BLaER1 treated with 17β-estradiol and CSF1 and Interleukin-3, amounts not matched to agents 10 nM and 100 nM (cell line): ENCODE measurements around the gene SUPV3L1.
A peak's percentile ranks its signal among the peaks of the same experiment; 100 is the strongest.
"Not testable (repeated sequence)": the region's sequence is repeated elsewhere in the genome, so short reads cannot be mapped to it uniquely, and the experiment has no call there.

Experiments used
- H3K27ac ChIP-seq, 11 experiments: shearing (Covaris generic); formaldehyde crosslinking; 2 replicates each; pipeline ENCODE4 v1.8.1; 2022
- H3K27me3 ChIP-seq, 11 experiments: shearing (Covaris generic); formaldehyde crosslinking; 2 replicates each; pipeline ENCODE4 v1.8.1; 2022
- H3K36me3 ChIP-seq, 11 experiments: shearing (Covaris generic); formaldehyde crosslinking; 2 replicates each; pipeline ENCODE4 v1.8.1; 2022
- H3K4me1 ChIP-seq, 10 experiments: shearing (Covaris generic); formaldehyde crosslinking; 2 replicates each; pipeline ENCODE4 v1.8.1; 2022
- H3K4me2 ChIP-seq, 11 experiments: shearing (Covaris generic); formaldehyde crosslinking; 2 replicates each; pipeline ENCODE4 v1.8.1; 2022
- H3K4me3 ChIP-seq, 10 experiments: shearing (Covaris generic); formaldehyde crosslinking; 2 replicates each; pipeline ENCODE4 v1.8.1; 2022
- H3K9ac ChIP-seq, 11 experiments: shearing (Covaris generic); formaldehyde crosslinking; 2 replicates each; pipeline ENCODE4 v1.8.1; 2022
- H3K9me3 ChIP-seq, 11 experiments: shearing (Covaris generic); formaldehyde crosslinking; replicated peaks in 1 of 11; 2 replicates each; pipeline ENCODE4 v1.8.1; 2022
- H4K20me1 ChIP-seq, 11 experiments: shearing (Covaris generic); formaldehyde crosslinking; 2 replicates each; pipeline ENCODE4 v1.8.1; 2022
- Cebpa-rat ChIP-seq, 11 experiments: shearing (Covaris generic); IDR thresholded peaks; 2 replicates each; pipeline ENCODE4 v1.8.1; 2022

Gene SUPV3L1

GRCh38 chr10:69151984-69152383 lies 28.1 kb upstream of the SUPV3L1 start:
- no peak for TF ChIP-seq Cebpa-rat (IDR thresholded peaks at IDR 0.05)
- Histone ChIP-seq H3K36me3 (peaks cover 0 to 77% (median 33%) of the 10 kb centered on the region in 11 experiments; a peak in 18 of 22 replicates), H3K27ac (no peak overlapping the region), H3K4me1 (peaks cover 0 to 11% (median 7%) of the 10 kb centered on the region in 10 experiments; a peak in 13 of 20 replicates), H3K4me2 (no peak overlapping the region), H3K9ac (no peak overlapping the region), H4K20me1 (peaks cover 12 to 100% (median 87%) of the 10 kb centered on the region in 11 experiments; a peak in 21 of 22 replicates), H3K4me3 (no peak overlapping the region), H3K27me3 (no peaks in the 10 kb centered on the region), H3K9me3 (no peaks in the 10 kb centered on the region)

DNA sequence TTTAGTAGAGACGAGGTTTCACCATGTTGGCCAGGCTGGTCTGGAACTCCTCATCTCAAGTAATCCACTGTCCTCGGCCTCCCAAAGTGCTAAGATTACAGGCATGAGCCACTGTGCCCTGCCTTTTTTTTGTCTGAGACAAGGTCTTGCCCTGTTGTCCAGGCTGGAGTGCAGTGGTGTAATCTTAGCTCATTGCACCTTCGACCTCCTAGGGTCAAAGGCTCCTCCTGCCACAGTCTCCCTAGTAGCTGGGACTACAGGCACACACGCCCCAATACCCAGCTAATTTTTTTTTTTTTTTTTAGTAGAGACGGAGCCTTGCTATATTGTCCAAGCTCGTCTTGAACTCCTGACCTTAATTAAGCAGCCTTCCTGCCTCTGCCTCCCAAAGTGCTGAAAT lies 26.8 kb upstream of the SUPV3L1 start:
- no peak for TF ChIP-seq Cebpa-rat (IDR thresholded peaks at IDR 0.05)
- no peak overlapping the region for H3K4me2 ChIP-seq

GRCh38 chr10:69160809-69161241 lies 19.2 kb upstream of the SUPV3L1 start:
- no peak overlapping the region for H3K9ac ChIP-seq
- peaks cover 68 to 100% (median 87%) of the 10 kb centered on the region in 11 experiments for H3K36me3 ChIP-seq
- H3K9me3 ChIP-seq = no peaks in the 10 kb centered on the region
- no peak overlapping the region for H3K27ac ChIP-seq
- H3K27me3 ChIP-seq = no peaks in the 10 kb centered on the region
- H3K4me2 ChIP-seq = no peak overlapping the region
- no peaks in the 10 kb centered on the region for H3K4me1 ChIP-seq
- H4K20me1 ChIP-seq = peaks cover 0 to 76% (median 26%) of the 10 kb centered on the region in 11 experiments; a peak in 13 of 22 replicates
- no peak for TF ChIP-seq Cebpa-rat (IDR thresholded peaks at IDR 0.05)
- no peak overlapping the region for H3K4me3 ChIP-seq

More for the DNA sequence above, 26.8 kb upstream of the SUPV3L1 start:
- peaks cover 0 to 11% (median 3%) of the 10 kb centered on the region in 10 experiments; a peak in 8 of 20 replicates for H3K4me1 ChIP-seq
- H3K27ac ChIP-seq = no peak overlapping the region
- peaks cover 9 to 82% (median 39%) of the 10 kb centered on the region in 11 experiments; a peak in 21 of 22 replicates for H3K36me3 ChIP-seq
- no peak overlapping the region for H3K4me3 ChIP-seq
- H4K20me1 ChIP-seq = peaks cover 6 to 100% (median 83%) of the 10 kb centered on the region in 11 experiments; a peak in 20 of 22 replicates
- H3K9me3 ChIP-seq = no peaks in the 10 kb centered on the region
- no peaks in the 10 kb centered on the region for H3K27me3 ChIP-seq
- H3K9ac ChIP-seq = no peak overlapping the region

DNA sequence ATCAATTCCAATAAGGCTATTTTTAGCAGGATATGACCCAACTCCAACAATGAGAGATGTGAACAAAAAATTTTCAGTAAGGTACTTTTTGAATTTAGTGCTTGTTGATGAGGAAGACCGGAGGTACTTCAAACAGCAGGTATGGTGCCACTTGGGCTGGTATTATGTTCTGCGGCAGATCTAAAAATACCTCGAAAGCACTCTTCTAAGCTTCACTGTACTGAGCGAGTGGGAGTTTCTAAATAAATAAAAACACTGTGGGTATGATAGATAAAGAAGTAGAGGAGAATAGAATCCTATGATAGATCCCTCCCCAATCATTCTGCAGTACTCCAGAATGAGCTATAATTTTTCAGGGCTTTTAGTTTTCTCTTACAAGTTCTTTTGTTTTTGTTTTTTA lies 11.5 kb upstream of the SUPV3L1 start:
- peaks cover 90 to 100% (median 95%) of the 10 kb centered on the region in 11 experiments for H3K36me3 ChIP-seq
- H3K27ac ChIP-seq = no peak overlapping the region
- no peaks in the 10 kb centered on the region for H3K9me3 ChIP-seq
- no peak for TF ChIP-seq Cebpa-rat (IDR thresholded peaks at IDR 0.05)
- no peaks in the 10 kb centered on the region for H3K4me1 ChIP-seq
- H3K9ac ChIP-seq = no peak overlapping the region
- no peak overlapping the region for H3K4me2 ChIP-seq
- no peak overlapping the region for H3K4me3 ChIP-seq
- peaks cover 0 to 20% (median 0%) of the 10 kb centered on the region in 11 experiments; a peak in 5 of 22 replicates for H4K20me1 ChIP-seq
- no peaks in the 10 kb centered on the region for H3K27me3 ChIP-seq

GRCh38 chr10:69172241-69172982 lies 7.6 kb upstream of the SUPV3L1 start:
- Histone ChIP-seq H3K4me2 (no peak overlapping the region), H3K9ac (no peak overlapping the region), H3K27me3 (no peaks in the 10 kb centered on the region), H3K4me1 (no peaks in the 10 kb centered on the region), H3K9me3 (no peaks in the 10 kb centered on the region; a peak in 1 of 22 replicates), H3K27ac (no peak overlapping the region), H3K36me3 (peaks cover 62 to 70% (median 67%) of the 10 kb centered on the region in 11 experiments), H4K20me1 (peaks cover 0 to 8% (median 0%) of the 10 kb centered on the region in 11 experiments; a peak in 2 of 22 replicates), H3K4me3 (no peak overlapping the region)
- no peak for TF ChIP-seq Cebpa-rat (IDR thresholded peaks at IDR 0.05)

- H3K27me3 ChIP-seq, H3K9me3 ChIP-seq, H3K4me3 ChIP-seq, H3K9ac ChIP-seq, H3K4me1 ChIP-seq, H4K20me1 ChIP-seq, H3K4me2 ChIP-seq, H3K27ac ChIP-seq: not testable (repeated sequence)
- peaks cover 33 to 42% (median 38%) of the 10 kb centered on the region in 11 experiments for H3K36me3 ChIP-seq
Measured at GRCh38 chr10:69175326-69175725, 4.7 kb upstream of the SUPV3L1 start.

DNA sequence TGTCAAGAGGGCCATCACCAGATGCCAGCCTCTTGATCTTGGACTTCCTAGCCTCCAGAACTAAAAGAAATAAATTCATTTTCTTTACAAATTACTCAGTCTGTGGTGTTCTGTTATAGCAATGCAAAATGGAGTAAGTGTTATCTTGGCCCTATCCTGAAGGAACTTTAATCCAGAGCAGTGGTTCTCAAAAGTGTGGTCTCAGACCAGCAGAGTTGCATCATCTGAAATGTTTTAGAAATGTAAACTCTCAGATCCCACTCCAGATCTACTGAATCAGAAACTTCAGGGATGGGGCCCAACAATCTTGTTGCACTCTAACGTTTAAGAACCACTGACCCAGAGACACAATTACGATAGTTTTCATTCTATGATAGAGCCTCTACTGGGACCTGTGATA lies 3.2 kb upstream of the SUPV3L1 start:
- H3K4me1 ChIP-seq = peaks cover 16 to 20% (median 18%) of the 10 kb centered on the region in 10 experiments

GRCh38 chr10:69179089-69179742 lies 818 bp upstream of the SUPV3L1 start:
- peak overlapping the region; percentile 89 to 98 (median 95) for H3K9ac ChIP-seq
- no peaks in the 10 kb centered on the region for H3K27me3 ChIP-seq
- peak overlapping the region; percentile 80 to 97 (median 88) for H3K4me2 ChIP-seq
- peaks cover 0 to 35% (median 27%) of the 10 kb centered on the region in 11 experiments; a peak in 12 of 22 replicates for H4K20me1 ChIP-seq
- no peaks in the 10 kb centered on the region; a peak in 1 of 22 replicates for H3K9me3 ChIP-seq
- H3K27ac ChIP-seq = peak overlapping the region; percentile 91 to 98 (median 96)
- peak in 2 of 11 experiments; percentile 40 to 48; a peak in 2 of 22 replicates for TF ChIP-seq Cebpa-rat (IDR thresholded peaks at IDR 0.05)
- peak overlapping the region; percentile 73 to 98 (median 92) for H3K4me3 ChIP-seq
- peaks cover 10 to 26% (median 22%) of the 10 kb centered on the region in 11 experiments for H3K36me3 ChIP-seq
- H3K4me1 ChIP-seq = peaks cover 19 to 26% (median 23%) of the 10 kb centered on the region in 10 experiments

More for the DNA sequence above, 3.2 kb upstream of the SUPV3L1 start:
- no peak for TF ChIP-seq Cebpa-rat (IDR thresholded peaks at IDR 0.05)
- Histone ChIP-seq H3K4me3 (no peak overlapping the region), H3K9ac (no peak overlapping the region), H3K27ac (no peak overlapping the region), H3K4me2 (no peak overlapping the region), H3K27me3 (no peaks in the 10 kb centered on the region), H4K20me1 (peaks cover 0 to 12% (median 4%) of the 10 kb centered on the region in 11 experiments; a peak in 8 of 22 replicates), H3K36me3 (peaks cover 18 to 27% (median 23%) of the 10 kb centered on the region in 11 experiments), H3K9me3 (no peaks in the 10 kb centered on the region; a peak in 1 of 22 replicates)
